Naive thymus-derived CD4-positive, alpha-beta T cell (primary cell): ENCODE results near the gene SPIRE2. TPM values are rescaled to one million over a fixed set of nuclear protein-coding genes. Genes with fewer than 3 reads are reported as not detected.
"Not testable (repeated sequence)": the region's sequence is repeated elsewhere in the genome, so short reads cannot be mapped to it uniquely, and the experiment has no call there.

ENCODE experiments used
- ATAC-seq: fragments of 150-1000 bp; cut with Tn5 transposase; 2 replicates; pipeline ENCODE4 v1.10.0; 2021; ENCODE audit warnings: mild to moderate bottlenecking, moderate library complexity
- CTCF ChIA-PET: fragments of 350-600 bp; sonication (Branson Sonifier 250); formaldehyde crosslinking; loops from one replicate; lab custom pipeline; 2021; ENCODE audit warnings: antibody characterized with exemption; lab: Charles Lee
- POLR2A ChIA-PET: fragments of 350-600 bp; sonication (Branson Sonifier 250); formaldehyde crosslinking; loops from one replicate; lab custom pipeline; 2021; ENCODE audit warnings: antibody characterized with exemption, inconsistent platforms; lab: Charles Lee
- DNase-seq, 9 donors: peaks; one replicate each; pipeline versions ENCODE4 v3.0.0 to v3.0.0-alpha.2; 2020 to 2022; ENCODE audit warnings: mixed read lengths in 1 of 9
- H3K27ac ChIP-seq: one replicate; pipeline ENCODE4 v1.7.0; 2013; ENCODE audit warnings: mild to moderate bottlenecking, low read depth, low read length, moderate library complexity
- H3K27me3 ChIP-seq, 2 donors: one replicate each; pipeline ENCODE4 v1.7.0; 2013; ENCODE audit warnings: low read length in 2 of 2, mild to moderate bottlenecking in 2 of 2, moderate library complexity in 2 of 2; ENCODE audit not compliant: control insufficient read depth in 2 of 2, insufficient read depth in 2 of 2
- H3K36me3 ChIP-seq, 3 experiments: 1 replicate in 2 of 3; 2 replicates in 1 of 3; pipeline ENCODE4 v1.7.0; 2013; ENCODE audit warnings: low read length in 3 of 3, mild to moderate bottlenecking in 3 of 3, moderate library complexity in 1 of 3; ENCODE audit not compliant: insufficient read depth in 3 of 3, control insufficient read depth in 2 of 3
- H3K4me1 ChIP-seq, 2 donors: one replicate each; pipeline ENCODE4 v1.7.0; 2013; ENCODE audit warnings: low read length in 2 of 2, mild to moderate bottlenecking in 2 of 2, moderate library complexity in 1 of 2; ENCODE audit not compliant: control insufficient read depth in 2 of 2, insufficient read depth in 2 of 2
- H3K4me3 ChIP-seq: 2 replicates; pipeline ENCODE4 v1.7.0; 2013; ENCODE audit warnings: mild to moderate bottlenecking, low read length
- H3K9me3 ChIP-seq, 3 experiments: 1 replicate in 2 of 3; 2 replicates in 1 of 3; pipeline ENCODE4 v1.7.0; 2013; ENCODE audit warnings: low read length in 3 of 3; ENCODE audit not compliant: control insufficient read depth in 2 of 3
- H3K27ac Mint-ChIP-seq, 9 donors: one replicate each; pipeline ENCODE4 v1.8.0; 2020 to 2022; ENCODE audit warnings: mixed read lengths in 9 of 9, mild to moderate bottlenecking in 8 of 9, moderate library complexity in 5 of 9, inconsistent platforms in 2 of 9
- H3K27me3 Mint-ChIP-seq, 5 donors: one replicate each; pipeline ENCODE4 v1.8.0; 2021 to 2022; ENCODE audit warnings: mixed read lengths in 5 of 5, mild to moderate bottlenecking in 1 of 5
- H3K36me3 Mint-ChIP-seq, 5 donors: one replicate each; pipeline ENCODE4 v1.8.0; 2020 to 2022; ENCODE audit warnings: mixed read lengths in 5 of 5, mild to moderate bottlenecking in 3 of 5, inconsistent platforms in 1 of 5
- H3K4me1 Mint-ChIP-seq, 7 donors: one replicate each; pipeline ENCODE4 v1.8.0; 2020 to 2022; ENCODE audit warnings: mixed read lengths in 7 of 7, mild to moderate bottlenecking in 3 of 7, inconsistent platforms in 1 of 7
- H3K4me3 Mint-ChIP-seq, 10 donors: one replicate each; pipeline ENCODE4 v1.8.0; 2020 to 2022; ENCODE audit warnings: mild to moderate bottlenecking in 10 of 10, mixed read lengths in 10 of 10, moderate library complexity in 6 of 10, inconsistent platforms in 2 of 10
- H3K9me3 Mint-ChIP-seq, 11 donors: one replicate each; pipeline ENCODE4 v1.8.0; 2020 to 2022; ENCODE audit warnings: mixed read lengths in 11 of 11, mild to moderate bottlenecking in 4 of 11, inconsistent platforms in 1 of 11, moderate library complexity in 1 of 11
- intact Hi-C, 2 donors: fragments of 100-400 bp; cut with micrococcal nuclease; formaldehyde crosslinking; loops; one replicate each; pipeline ENCODE4 v1.15.1; 2023
- polyA plus RNA-seq, 2 donors: library from polyadenylated mRNA; unstranded; fragments of 300-500 nt; fragmentation: Illumina TruSeq; gene quantifications; one replicate each; pipeline ENCODE4 v1.2.3, GENCODE V29; 2021
- total RNA-seq, 6 experiments: library from RNA in 5 of 6; stranded (reverse) in 5 of 6; gene quantifications; 1 replicate in 5 of 6; 2 replicates in 1 of 6; pipeline ENCODE4 v1.2.3 and lab custom pipeline; 2021 to 2026

The SPIRE2 gene
- total and polyA plus RNA-seq, 7 experiments from 2014 or later, result 0.32 to 3.5 (median 1.3) TPM

DNA sequence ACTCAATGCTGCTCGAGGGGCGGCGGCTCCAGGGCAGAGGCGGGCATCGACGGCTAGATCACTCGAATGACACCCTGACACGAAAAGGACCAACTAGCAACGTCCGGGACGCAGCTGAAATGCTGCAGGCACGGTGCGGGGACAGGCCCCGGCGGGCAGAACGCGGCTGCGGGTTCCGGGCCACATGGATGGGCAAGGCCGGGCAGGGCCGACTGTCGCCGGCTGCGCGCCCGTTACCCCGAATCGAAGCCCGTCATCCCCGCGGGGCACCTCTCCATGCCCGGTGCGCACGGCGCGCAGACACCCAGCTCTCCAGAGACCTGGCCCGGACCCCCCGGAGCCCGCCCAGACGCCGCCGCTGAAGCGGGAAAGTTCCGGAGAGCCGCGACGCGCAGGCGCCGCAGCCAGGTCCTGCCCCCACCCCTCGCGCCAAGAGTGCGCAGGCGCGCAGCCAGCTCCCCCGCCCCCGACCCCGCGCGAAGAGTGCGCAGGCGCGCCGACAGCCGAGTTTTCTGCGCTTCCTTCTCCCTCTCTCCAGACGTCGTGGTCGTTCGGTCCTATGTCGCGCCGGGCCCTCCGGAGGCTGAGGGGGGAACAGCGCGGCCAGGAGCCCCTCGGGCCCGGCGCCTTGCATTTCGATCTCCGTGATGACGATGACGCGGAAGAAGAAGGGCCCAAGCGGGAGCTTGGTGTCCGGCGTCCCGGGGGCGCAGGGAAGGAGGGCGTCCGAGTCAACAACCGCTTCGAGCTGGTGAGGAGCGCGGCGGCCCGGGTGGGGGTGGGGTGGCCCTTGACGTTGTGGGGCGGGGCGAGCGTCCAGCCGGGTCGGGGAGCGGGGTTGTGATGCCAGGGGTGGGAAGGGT is 45.1 kb downstream of the SPIRE2 start, which contains the start of gene TCF25:
TSS of gene TCF25 (plus strand) at position 484 of the 863 bp plus-strand sequence. CDS start at position 560, 76 bp downstream.
- Mint-ChIP-seq H3K36me3 (peaks cover 5 to 27% (median 11%) of the 10 kb centered on the region in 5 donors), H3K4me1 (peaks cover 6 to 32% (median 20%) of the 10 kb centered on the region in 7 donors), H3K27ac (peak within 1 kb of the TSS; percentile 89 to 99 (median 97)), H3K27me3 (no peaks in the 10 kb centered on the region), H3K4me3 (peak within 1 kb of the TSS; percentile 73 to 95 (median 92)), H3K9me3 (peaks cover 0 to 19% (median 6%) of the 10 kb centered on the region in 11 donors)
- intact Hi-C loops, result loop anchor here (1.0 to 5.0 kb wide), 11 partner anchors 9 to 556 kb away; partner anchors contain the start of genes FANCA (in 2 of the 2), CDK10 (in 1 of the 2), CHMP1A (in 1 of the 2) and MC1R (in 1 of the 2)
- H3K4me3 ChIP-seq, result peak within 1 kb of the TSS; percentile 94
- POLR2A ChIA-PET, result interaction anchor here (0.6 to 4.0 kb wide), 24 partner anchors 9 to 1303 kb away, joined by 3 to 67 read pairs (median 4); partner anchors contain the start of genes CDK10, CHMP1A, GALNS and MC1R
- H3K27ac ChIP-seq, result peak within 1 kb of the TSS; percentile 100
- H3K9me3 ChIP-seq, result peaks cover 0 to 7% (median 0%) of the 10 kb centered on the region in 3 experiments
- H3K4me1 ChIP-seq, result peaks cover 4 to 17% of the 10 kb centered on the region in 2 donors
- ATAC-seq, result peak; percentile 43
- DNase-seq, result peak; percentile 79 to 90 (median 83)
- no peaks in the 10 kb centered on the region for H3K27me3 ChIP-seq
- CTCF ChIA-PET, result interaction anchor here (0.6 to 2.0 kb wide), 8 partner anchors 10 to 1307 kb away, joined by 3 to 9 read pairs (median 4); no protein-coding TSS in a partner anchor
- H3K36me3 ChIP-seq, result peaks cover 0 to 27% (median 3%) of the 10 kb centered on the region in 3 experiments

DNA sequence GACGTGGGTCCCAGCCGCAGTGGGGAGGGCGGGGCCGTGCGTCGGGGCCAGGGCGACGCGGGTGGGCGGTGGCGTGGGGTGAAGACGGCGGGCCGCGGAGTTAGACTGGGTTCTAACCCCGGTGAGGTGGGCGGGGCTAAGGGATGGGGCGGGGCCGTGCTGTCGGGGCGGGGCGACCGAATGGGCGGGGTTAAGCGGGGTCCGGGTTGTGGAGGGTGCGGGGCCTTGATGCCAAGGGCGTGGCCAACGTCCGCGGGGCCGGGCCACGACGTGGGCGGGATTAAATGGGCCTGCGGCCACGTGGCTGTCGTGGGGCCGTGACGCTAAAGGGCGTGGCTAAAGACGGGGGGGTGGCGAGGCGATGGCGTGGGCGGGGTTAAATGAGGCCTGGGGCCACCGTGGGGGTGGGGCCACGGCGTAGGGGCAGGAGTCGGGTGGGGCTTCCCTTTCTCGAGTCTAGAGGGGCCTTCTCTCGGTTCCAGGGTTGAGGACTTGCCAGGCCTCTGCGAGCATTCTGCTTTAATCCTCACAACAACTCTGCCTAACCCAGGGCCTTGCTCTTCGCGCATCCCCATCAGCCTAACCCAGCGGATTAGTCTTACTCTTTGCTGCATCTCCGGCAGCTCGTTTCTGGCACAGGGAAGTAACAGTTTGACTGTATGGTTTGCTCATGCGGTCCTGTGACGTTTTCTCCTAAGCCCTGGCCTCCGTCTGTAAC is 45.9 kb downstream of the SPIRE2 start:
- H3K4me1 ChIP-seq, result peaks cover 4 to 17% of the 10 kb centered on the region in 2 donors
- H3K36me3 ChIP-seq, result peaks cover 0 to 35% (median 3%) of the 10 kb centered on the region in 3 experiments
- Mint-ChIP-seq H3K36me3 (peaks cover 5 to 29% (median 12%) of the 10 kb centered on the region in 5 donors), H3K4me1 (peaks cover 6 to 32% (median 20%) of the 10 kb centered on the region in 7 donors), H3K27ac (peak overlapping the region; percentile 89 to 99 (median 97)), H3K27me3 (no peaks in the 10 kb centered on the region), H3K4me3 (peak overlapping the region; percentile 73 to 95 (median 92)), H3K9me3 (peaks cover 0 to 19% (median 6%) of the 10 kb centered on the region in 11 donors)
- peak overlapping the region; percentile 94 for H3K4me3 ChIP-seq
- H3K27me3 ChIP-seq, result no peaks in the 10 kb centered on the region
- ATAC-seq, result peak; percentile 90
- peaks cover 0 to 7% (median 0%) of the 10 kb centered on the region in 3 experiments for H3K9me3 ChIP-seq
- intact Hi-C loops, result loop anchor here (1.0 to 5.0 kb wide), 13 partner anchors 10 to 557 kb away; partner anchors contain the start of genes FANCA (in 2 of the 2), MC1R (in 2 of the 2), CDK10 (in 1 of the 2) and CHMP1A (in 1 of the 2)
- peak overlapping the region; percentile 100 for H3K27ac ChIP-seq
- POLR2A ChIA-PET, result interaction anchor here (0.9 to 4.0 kb wide), 18 partner anchors 8 to 1304 kb away, joined by 3 to 67 read pairs (median 6); partner anchors contain the start of genes CDK10, GALNS, SPATA2L and TRAPPC2L
- CTCF ChIA-PET, result interaction anchor here (0.6 to 2.0 kb wide), 6 partner anchors 11 to 1307 kb away, joined by 3 to 9 read pairs (median 6); no protein-coding TSS in a partner anchor
- peak; percentile 87 to 97 (median 90) for DNase-seq

DNA sequence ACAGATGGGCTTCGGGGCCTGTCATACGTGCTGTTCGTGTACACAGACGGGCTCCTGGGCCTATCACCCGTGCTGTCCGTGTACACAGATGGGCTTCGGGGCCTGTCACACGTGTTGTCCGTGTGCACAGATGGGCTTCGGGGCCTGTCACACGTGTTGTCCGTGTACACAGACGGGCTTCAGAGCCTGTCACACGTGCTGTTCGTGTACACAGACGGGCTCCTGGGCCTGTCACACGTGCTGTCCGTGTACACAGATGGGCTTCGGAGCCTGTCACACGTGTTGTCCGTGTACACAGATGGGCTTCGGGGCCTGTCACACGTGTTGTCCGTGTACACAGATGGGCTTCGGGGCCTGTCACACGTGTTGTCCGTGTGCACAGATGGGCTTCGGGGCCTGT is 50.8 kb downstream of the SPIRE2 start:
- DNase-seq, CTCF ChIA-PET, H3K4me1 ChIP-seq, H3K27me3 ChIP-seq, H3K27ac Mint-ChIP-seq, H3K27me3 Mint-ChIP-seq, ATAC-seq, H3K27ac ChIP-seq, intact Hi-C loops, H3K4me3 Mint-ChIP-seq, H3K9me3 ChIP-seq, POLR2A ChIA-PET, H3K4me3 ChIP-seq: not testable (repeated sequence)
- peaks cover 18 to 39% (median 29%) of the 10 kb centered on the region in 5 donors for H3K36me3 Mint-ChIP-seq
- peaks cover 9 to 78% (median 16%) of the 10 kb centered on the region in 3 experiments for H3K36me3 ChIP-seq
- H3K9me3 Mint-ChIP-seq, result peaks cover 0 to 14% (median 6%) of the 10 kb centered on the region in 11 donors
- H3K4me1 Mint-ChIP-seq, result peaks cover 13 to 32% (median 28%) of the 10 kb centered on the region in 7 donors

DNA sequence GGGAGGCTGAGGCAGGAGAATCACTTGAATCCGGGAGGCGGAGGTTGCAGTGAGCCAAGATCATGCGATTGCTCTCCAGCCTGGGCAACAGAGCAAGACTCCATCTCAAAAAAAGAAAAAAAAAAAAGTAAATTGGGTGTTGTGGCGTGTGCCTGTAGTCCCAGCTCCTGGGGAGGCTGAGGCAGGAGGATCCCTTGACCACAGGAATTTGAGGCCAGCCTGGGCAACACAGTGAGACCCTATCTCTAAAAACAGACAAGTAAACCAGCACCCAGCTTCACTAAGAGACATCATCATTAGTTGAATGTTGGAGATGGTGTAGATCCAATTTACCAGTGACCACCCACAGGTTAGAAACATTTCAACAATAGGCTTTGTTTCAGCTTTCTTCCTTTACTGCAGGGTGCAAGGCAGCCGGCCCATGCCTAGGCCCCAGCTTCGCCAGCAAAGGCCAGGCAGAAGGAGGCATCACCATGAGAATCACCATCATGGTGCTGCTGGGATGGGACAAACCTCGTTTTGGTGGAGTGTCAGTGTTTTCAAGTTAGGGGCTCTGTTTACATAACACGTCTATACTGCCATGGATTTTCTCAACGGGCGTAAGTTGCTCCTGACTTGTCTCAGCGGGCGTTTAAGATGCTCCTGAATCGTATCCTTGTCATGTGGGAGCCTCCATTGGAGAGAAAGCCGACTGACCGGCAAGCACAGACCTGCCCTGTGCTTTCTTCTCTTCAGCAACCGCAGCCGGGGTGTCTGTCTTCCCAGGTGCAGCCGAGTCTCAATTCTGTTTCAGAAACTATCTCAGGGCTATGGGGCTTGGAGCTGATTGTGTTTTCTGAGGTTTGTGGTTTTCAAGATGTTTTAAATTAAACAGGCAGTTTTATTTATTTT is 52.4 kb downstream of the SPIRE2 start:
- ATAC-seq, result peak; percentile 26
- intact Hi-C loops, result no loop called here
- peaks cover 0 to 8% (median 0%) of the 10 kb centered on the region in 11 donors for H3K9me3 Mint-ChIP-seq
- Histone ChIP-seq H3K9me3 (no peaks in the 10 kb centered on the region), H3K27me3 (no peaks in the 10 kb centered on the region), H3K4me1 (no peaks in the 10 kb centered on the region), H3K36me3 (peaks cover 11 to 82% (median 16%) of the 10 kb centered on the region in 3 experiments), H3K27ac (no peak overlapping the region), H3K4me3 (no peak overlapping the region)
- POLR2A ChIA-PET, result interaction anchor here (0.7 kb wide), 1 partner anchor 239 kb away, joined by 3 read pairs; no protein-coding TSS in a partner anchor
- H3K36me3 Mint-ChIP-seq, result peaks cover 18 to 32% (median 29%) of the 10 kb centered on the region in 5 donors
- CTCF ChIA-PET, result interaction anchor here (0.7 kb wide), 1 partner anchor 10 kb away, joined by 4 read pairs; no protein-coding TSS in a partner anchor
- peak overlapping the region in 1 of 9 donors; percentile 58 for H3K27ac Mint-ChIP-seq
- DNase-seq, result no peak
- H3K4me3 Mint-ChIP-seq, result no peak overlapping the region
- H3K4me1 Mint-ChIP-seq, result peaks cover 2 to 27% (median 22%) of the 10 kb centered on the region in 7 donors
- no peaks in the 10 kb centered on the region for H3K27me3 Mint-ChIP-seq

DNA sequence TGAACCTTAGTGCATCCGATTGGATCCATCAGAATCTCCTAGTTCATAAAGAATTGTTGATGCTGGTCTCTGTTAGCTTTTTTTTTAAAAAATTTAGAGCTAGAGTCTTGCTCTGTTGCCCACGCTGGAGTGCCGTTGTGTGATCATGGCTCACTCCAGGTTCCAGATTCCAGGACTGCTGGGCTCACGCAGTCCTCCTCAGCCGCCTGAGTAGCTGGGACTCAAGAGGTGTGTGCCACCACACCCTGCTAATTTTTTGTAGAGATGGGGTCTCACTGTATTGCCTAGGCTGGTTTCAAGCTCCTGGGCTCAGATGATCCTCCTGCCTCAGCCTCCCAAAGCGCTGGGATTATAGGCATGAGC is 53.1 kb downstream of the SPIRE2 start:
- POLR2A ChIA-PET, result interaction anchor here (0.7 to 2.3 kb wide), 2 partner anchors 8 to 240 kb away, joined by 3 to 5 read pairs; partner anchors contain the start of gene TCF25
- Histone ChIP-seq H3K27ac (no peak overlapping the region), H3K36me3 (peaks cover 11 to 82% (median 16%) of the 10 kb centered on the region in 3 experiments), H3K27me3 (no peaks in the 10 kb centered on the region), H3K9me3 (no peaks in the 10 kb centered on the region), H3K4me1 (no peaks in the 10 kb centered on the region), H3K4me3 (no peak overlapping the region)
- Mint-ChIP-seq H3K9me3 (peaks cover 0 to 8% (median 0%) of the 10 kb centered on the region in 11 donors), H3K4me1 (peaks cover 2 to 27% (median 20%) of the 10 kb centered on the region in 7 donors), H3K4me3 (no peak overlapping the region), H3K27ac (no peak overlapping the region), H3K27me3 (no peaks in the 10 kb centered on the region), H3K36me3 (peaks cover 18 to 30% (median 29%) of the 10 kb centered on the region in 5 donors)
- no peak for ATAC-seq
- no peak for DNase-seq
- intact Hi-C loops, result no loop called here
- CTCF ChIA-PET, result interaction anchor here (0.6 to 0.7 kb wide), 2 partner anchors 19 to 25 kb away, joined by 3 read pairs; no protein-coding TSS in a partner anchor
